ENCODE data around the gene RET.

The RET gene

DNA sequence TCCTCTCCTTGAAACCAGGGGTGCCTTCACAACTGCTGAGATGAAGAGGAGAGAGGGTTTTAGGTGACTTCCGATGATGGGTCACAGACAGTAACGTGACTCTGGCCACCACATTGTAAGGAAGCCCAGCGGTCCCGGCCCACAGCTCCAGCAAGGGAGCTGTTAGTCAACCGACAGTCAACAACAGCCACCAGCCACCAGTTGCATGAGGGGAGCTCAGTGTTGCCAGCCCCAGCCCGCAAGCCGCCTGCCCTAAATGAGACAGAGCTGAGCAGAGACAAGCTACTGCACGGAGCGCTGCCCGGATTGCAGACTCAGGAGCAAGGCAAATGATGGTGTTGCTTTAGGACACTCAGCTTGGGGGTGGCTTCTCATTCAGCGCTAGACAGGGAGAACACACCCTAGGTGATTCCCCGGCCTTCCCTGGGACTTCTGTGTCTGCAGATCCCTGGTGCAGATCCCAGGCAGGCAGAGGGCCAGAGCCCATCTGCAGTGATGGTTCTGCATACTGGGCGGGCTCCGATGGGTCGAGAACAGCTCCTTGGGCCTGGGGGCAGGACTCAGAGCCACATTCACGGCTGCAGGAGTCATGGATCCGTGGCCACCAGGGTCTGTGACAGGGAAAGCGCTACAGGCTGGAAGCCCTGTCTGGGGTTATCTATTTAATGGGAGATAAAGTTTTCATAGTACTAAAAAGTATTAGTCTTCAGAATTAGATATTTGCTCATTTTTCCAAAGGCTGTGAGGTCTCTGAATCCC is 14.3 kb upstream of the RET start:
- DNase-seq (ENCODE audit: low spot score), result no peak

DNA sequence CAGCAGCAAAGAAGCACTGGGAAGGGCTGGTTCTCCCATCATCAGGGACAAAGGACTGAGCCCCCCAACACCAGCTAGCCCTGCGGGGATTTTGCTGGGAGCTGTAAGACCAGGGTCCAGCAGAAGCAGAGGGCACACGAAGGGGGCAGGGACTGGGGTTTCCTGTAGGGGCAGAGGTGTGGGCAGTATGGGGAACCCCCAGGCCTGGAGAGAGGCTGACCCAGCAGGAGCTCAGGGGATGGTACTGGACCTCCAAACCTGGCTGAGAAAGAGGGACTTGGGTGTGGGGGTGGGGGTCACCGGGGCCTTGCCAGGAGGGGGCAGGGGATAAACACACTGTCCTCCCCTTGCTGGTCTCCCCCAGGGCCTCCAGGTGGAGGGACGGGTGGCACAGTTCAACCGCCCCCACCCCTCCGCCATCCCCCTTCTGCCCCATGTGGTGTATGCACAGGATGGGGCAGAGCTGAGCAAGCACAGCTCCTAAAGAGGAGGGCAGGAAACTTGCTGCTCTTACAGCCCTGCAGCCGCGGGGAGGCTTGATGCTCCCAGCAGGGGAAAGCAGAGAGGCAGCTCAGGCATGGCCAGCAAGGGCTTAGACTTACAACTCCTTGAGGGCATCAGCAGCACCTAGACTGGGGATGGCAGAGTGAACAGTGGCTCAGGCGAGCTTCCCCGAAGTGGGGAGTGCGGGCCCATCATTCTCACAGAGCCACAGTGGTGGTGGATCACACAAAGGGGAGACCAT is 12.4 kb upstream of the RET start:
- DNase-seq (ENCODE audit: low spot score), result no peak

DNA sequence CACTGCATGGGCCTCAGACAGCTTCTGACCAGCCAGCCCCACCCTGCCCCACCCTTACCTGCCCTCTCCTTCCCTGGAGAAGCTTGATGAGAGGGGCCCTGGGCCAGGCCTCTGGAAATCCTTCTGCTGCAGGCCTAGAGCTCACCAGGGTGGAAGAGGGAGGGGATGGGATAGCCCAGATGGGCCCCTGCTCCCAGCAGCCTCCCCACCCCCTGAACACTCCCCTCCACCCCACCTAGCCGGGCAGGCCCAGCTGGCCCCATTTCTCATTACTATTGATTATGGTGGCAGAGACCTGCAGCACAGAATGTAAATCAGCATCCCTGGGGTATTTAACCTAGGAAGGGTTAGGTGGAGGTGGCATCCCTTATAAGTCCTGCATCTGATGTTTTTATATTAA is 11.6 kb upstream of the RET start:
- DNase-seq (ENCODE audit: low spot score), result no peak

- no peak for DNase-seq (ENCODE audit: low spot score)
These were observed 11.1 kb upstream of the RET start for GRCh38 chr10:43065761-43066160.

DNA sequence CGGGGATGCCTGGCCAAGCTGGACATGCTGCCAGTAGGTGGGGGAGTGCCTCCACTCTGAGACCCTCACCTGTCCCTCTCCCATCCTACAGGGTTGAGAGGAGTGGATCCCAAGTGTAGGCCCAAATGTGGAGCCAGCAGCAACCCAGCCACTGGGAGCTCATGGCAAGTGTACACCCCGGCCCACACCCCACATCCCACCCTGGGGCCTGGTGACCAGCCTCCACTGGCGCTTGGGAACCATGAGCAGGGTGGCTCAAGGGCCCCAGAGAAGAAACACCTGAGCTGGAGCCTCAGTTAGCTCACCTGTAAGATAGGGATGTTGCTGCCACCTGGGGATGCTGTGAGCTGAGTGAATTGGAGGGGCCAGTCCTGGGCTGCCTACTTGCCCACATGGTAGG is 10.4 kb upstream of the RET start:
- no peak for DNase-seq (ENCODE audit: low spot score)

DNA sequence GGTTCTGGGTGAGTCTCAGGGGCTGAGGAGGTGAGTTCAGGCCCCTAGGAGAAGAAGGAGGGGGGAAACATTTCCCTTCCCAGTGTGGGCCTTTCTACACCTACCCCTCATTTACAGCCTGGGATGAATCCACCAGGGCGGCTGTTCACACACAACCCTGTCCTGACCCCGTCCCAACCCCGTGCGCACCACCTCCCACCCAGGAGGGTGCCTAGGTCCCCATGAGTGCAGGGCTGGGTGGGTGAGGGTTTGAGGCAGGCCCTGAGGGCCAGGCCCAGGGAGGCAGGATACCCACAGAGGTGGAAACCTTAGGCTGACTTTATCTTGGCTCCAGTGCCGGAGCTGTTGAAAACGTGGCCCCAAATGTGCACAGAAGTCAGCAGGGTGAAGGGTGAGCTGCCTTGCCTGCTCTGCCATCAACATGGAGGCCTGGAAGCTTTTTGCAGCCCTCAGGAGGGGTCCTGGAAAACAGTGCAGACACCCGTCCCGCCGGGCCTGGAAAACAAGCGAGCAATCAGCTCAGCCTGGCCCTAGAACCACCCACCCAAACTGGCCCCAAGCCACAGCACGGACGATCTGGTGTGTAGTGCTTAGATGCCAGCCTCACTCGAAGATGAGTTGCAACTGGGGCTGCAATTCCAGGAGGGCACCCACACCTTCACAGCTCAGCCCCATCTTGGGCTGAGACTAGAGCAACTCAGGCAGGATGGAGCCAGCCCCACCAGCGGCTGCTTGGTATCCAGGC is 9.3 kb upstream of the RET start:
- DNase-seq (ENCODE audit: low spot score), result no peak

GRCh38 chr10:43068136-43068395 is 8.8 kb upstream of the RET start:
- no peak for DNase-seq (ENCODE audit: low spot score)

- DNase-seq (ENCODE audit: low spot score), result no peak
These were observed 8.2 kb upstream of the RET start for GRCh38 chr10:43068471-43069210.

- no peak for DNase-seq (ENCODE audit: low spot score)
These were observed 7.7 kb upstream of the RET start for GRCh38 chr10:43069211-43069515.

GRCh38 chr10:43069579-43069978 is 7.3 kb upstream of the RET start:
- no peak for DNase-seq (ENCODE audit: low spot score)

- DNase-seq (ENCODE audit: low spot score), result no peak
These were observed 6.5 kb upstream of the RET start for GRCh38 chr10:43070121-43071085.

- DNase-seq (ENCODE audit: low spot score), result no peak
These were observed 4.8 kb upstream of the RET start for GRCh38 chr10:43071865-43072650.

DNA sequence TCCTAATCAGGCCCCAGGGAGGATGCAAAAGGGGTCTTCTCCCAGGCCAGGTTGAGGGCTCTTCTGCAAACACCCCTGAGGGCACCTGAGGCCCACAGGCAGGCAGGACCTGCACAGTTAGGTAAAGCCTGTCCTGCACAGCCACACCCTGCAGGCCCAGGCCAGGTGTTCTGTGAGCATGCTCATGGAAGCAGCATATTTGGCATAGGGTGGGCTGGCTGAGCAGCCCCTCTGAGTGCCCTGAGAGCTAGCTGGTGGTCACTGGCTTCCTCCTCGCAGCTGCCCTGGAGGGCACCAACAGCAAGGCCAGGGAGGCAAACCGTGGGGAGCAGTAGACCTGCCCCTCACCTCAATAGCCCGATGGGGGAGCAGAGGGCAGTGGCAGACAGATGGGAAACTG is 3.7 kb upstream of the RET start:
- no peak for DNase-seq (ENCODE audit: low spot score)

- no peak for DNase-seq (ENCODE audit: low spot score)
These were observed 3.1 kb upstream of the RET start for GRCh38 chr10:43073721-43074120.

GRCh38 chr10:43074409-43074808 is 2.5 kb upstream of the RET start:
- DNase-seq (ENCODE audit: low spot score), result no peak

DNA sequence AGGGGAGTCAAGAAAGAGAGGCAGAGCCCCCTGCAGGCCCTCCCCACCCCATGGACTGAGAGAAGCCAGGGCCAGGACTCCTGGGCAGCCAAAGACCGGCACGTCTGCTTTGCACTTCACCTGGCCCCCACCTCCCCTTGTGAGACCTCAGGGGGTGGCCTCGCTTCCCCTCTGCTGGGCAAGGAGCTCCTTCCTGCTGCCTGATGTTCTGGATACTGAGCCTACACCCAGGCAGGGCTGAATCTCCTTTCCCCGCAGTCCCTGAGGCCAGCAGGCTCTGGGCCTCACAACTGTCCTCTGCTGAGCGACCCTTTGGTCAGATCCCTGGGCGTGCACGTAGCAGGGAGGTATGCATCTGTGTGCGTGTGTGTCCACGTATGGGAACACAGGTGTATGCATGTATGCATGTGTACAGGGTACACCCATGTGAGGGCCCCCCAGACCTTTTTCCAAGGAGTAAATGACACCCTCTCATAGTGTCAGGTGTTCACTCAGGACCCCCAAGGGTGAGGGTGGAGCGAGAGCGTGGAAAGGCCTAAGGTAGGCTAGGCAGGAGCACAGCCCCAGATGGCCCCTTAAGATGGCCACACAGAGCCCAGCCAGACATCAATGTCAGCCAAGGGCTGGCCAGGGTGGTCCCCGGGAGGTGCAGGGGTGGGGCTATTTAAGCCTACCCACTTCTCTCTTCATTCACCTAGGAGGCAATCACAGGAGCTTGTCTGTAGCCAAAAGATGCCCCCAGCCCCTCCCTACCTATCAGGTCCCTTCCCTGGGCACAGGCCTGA is 1.9 kb upstream of the RET start:
- no peak for DNase-seq (ENCODE audit: low spot score)

- peak; percentile 38 for DNase-seq (ENCODE audit: low spot score)
These were observed 1.3 kb upstream of the RET start for GRCh38 chr10:43075612-43076003.

- no peak for DNase-seq (ENCODE audit: low spot score)
These were observed 476 bp upstream of the RET start for GRCh38 chr10:43076311-43076875.

DNA sequence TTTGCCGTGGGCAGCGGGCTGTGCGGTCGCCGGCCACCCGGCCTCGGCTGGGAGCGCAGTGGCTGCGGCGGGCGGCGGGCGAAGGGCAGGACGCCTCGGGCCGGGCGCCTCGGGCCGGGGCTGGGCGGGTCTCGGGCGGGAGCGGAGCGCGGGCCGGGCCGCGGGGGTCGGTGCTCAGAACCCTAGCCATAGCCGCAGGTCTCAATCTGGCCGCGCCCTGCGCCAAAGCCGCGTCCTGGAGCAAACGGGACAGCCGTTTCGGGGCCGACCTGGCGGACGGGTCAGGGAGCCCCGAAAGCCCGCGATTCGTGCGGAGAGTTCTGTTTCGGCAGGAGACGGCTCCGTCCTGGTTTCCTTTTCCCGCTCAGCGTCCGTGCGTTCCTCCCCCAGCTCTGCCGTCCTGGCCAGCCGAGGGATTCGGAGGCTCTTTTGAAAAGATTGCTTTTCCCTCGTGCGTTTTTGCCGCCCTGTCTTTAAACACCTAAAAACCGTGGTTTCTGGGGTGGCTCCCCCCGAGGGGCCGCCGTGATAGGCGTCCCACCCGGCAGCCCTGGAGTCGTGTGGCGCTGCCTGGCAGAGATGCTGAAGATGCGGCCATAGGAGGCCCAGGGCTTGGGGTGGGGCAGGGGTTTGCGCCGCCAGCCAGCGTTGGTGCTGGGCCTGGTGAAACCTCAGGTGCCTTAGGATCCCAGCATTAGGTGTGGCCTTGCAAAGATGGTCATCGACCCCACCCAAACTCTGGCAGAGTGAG is 727 bp downstream of the RET start:
- peak; percentile 26 for DNase-seq (ENCODE audit: low spot score)
